ENCODE measurements around the gene MYL3. TPM values are rescaled to one million over a fixed set of nuclear protein-coding genes. Genes with fewer than 3 reads are reported as not detected.

Gene MYL3
- polyA plus RNA-seq, 1 experiment = not detected

GRCh38 chr3:46889381-46890110 is 26.3 kb upstream of the MYL3 start:
- DNase-seq (ENCODE audit: low read depth, low spot score) = no peak
- POLR2A ChIA-PET = no interaction called here
- TF ChIP-seq, protein P1, sequence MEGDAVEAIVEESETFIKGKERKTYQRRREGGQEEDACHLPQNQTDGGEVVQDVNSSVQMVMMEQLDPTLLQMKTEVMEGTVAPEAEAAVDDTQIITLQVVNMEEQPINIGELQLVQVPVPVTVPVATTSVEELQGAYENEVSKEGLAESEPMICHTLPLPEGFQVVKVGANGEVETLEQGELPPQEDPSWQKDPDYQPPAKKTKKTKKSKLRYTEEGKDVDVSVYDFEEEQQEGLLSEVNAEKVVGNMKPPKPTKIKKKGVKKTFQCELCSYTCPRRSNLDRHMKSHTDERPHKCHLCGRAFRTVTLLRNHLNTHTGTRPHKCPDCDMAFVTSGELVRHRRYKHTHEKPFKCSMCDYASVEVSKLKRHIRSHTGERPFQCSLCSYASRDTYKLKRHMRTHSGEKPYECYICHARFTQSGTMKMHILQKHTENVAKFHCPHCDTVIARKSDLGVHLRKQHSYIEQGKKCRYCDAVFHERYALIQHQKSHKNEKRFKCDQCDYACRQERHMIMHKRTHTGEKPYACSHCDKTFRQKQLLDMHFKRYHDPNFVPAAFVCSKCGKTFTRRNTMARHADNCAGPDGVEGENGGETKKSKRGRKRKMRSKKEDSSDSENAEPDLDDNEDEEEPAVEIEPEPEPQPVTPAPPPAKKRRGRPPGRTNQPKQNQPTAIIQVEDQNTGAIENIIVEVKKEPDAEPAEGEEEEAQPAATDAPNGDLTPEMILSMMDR (IDR thresholded peaks at IDR 0.05; ENCODE audit: low read depth, low read length) = no peak
- H3K27me3 ChIP-seq (ENCODE audit: control insufficient read depth, insufficient read depth, low read length) = peaks cover 83% of the 10 kb centered on the region
- no peak overlapping the region for H3K4me3 ChIP-seq (ENCODE audit: low read depth, low read length)
- CTCF ChIA-PET = interaction anchor here (0.6 to 2.1 kb wide), 4 partner anchors 22 to 504 kb away, joined by 3 to 12 read pairs (median 4); no protein-coding TSS in a partner anchor
- H3K27ac ChIP-seq (ENCODE audit: low read depth, low read length) = no peak overlapping the region
- H3K9me3 ChIP-seq (ENCODE audit: control insufficient read depth, insufficient read depth, low read length) = no peaks in the 10 kb centered on the region; the same call in 1 of the 2 replicates

GRCh38 chr3:46888705-46889104 is 25.5 kb upstream of the MYL3 start:
- Histone ChIP-seq H3K4me3 (ENCODE audit: low read depth, low read length) (no peak overlapping the region), H3K27ac (ENCODE audit: low read depth, low read length) (no peak overlapping the region), H3K9me3 (ENCODE audit: control insufficient read depth, insufficient read depth, low read length) (no peaks in the 10 kb centered on the region; the same call in 1 of the 2 replicates), H3K27me3 (ENCODE audit: control insufficient read depth, insufficient read depth, low read length) (peaks cover 88% of the 10 kb centered on the region)
- CTCF ChIA-PET = interaction anchor here (0.5 to 2.1 kb wide), 5 partner anchors 21 to 183 kb away, joined by 3 to 12 read pairs (median 5); no protein-coding TSS in a partner anchor
- TF ChIP-seq, protein P1 (IDR thresholded peaks at IDR 0.05; ENCODE audit: low read depth, low read length) = no peak
- POLR2A ChIA-PET = no interaction called here
- no peak for DNase-seq (ENCODE audit: low read depth, low spot score)

DNA sequence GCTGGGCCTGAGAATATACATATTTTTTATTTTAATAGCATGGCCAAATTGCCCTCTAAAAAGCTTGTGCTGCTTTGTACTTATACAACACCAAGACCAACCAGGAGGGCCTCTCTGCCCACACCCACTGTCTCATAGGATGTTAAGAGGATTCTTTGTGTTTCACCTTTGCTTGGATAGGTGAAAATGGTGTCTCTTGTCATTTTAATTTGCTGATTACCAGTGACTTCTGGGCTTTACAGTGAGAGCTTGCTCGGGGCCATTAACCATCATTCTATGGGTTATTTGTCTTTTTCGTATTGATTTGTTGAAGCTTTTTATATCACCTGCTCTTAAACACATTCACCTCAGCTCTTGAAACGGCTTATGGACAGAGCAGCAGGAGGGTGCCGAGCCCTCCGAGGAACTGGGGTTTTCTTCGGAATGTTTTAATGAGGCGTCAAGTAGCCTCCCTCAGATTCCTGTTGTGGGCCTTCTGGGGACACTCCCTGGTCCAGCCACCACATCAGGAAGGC is 24.8 kb upstream of the MYL3 start:
- Histone ChIP-seq H3K27me3 (ENCODE audit: control insufficient read depth, insufficient read depth, low read length) (peaks cover 85% of the 10 kb centered on the region), H3K4me3 (ENCODE audit: low read depth, low read length) (no peak overlapping the region), H3K27ac (ENCODE audit: low read depth, low read length) (no peak overlapping the region), H3K9me3 (ENCODE audit: control insufficient read depth, insufficient read depth, low read length) (no peaks in the 10 kb centered on the region; the same call in 1 of the 2 replicates)
- CTCF ChIA-PET = interaction anchor here (0.5 to 1.3 kb wide), 3 partner anchors 21 to 48 kb away, joined by 3 to 5 read pairs (median 3); no protein-coding TSS in a partner anchor
- POLR2A ChIA-PET = no interaction called here
- TF ChIP-seq, protein P1 (IDR thresholded peaks at IDR 0.05; ENCODE audit: low read depth, low read length) = no peak
- DNase-seq (ENCODE audit: low read depth, low spot score) = no peak

DNA sequence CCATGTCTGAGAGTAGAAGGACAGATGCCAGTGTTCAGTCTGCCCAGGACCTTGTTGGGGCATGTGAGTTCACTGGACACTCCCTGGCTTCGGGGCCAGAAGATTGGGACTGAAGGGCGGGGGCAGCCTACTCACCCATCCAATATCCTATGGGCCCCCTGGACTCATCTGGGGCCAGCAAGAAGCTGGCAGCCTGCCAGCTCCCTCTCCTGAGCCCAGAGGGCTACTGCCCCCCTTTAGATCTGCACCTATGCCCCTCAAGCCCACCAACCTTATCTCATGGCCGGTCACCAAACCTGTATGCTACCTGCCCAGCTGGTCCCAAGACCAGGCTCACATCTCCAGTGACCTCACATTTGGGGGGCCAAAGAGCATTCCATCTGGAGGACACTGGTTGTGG is 22.4 kb upstream of the MYL3 start:
- CTCF ChIA-PET = interaction anchor here (1.1 to 2.3 kb wide), 2 partner anchors 9 to 19 kb away, joined by 6 to 9 read pairs; no protein-coding TSS in a partner anchor
- no peaks in the 10 kb centered on the region; the same call in 1 of the 2 replicates for H3K9me3 ChIP-seq (ENCODE audit: control insufficient read depth, insufficient read depth, low read length)
- TF ChIP-seq, protein P1 (IDR thresholded peaks at IDR 0.05; ENCODE audit: low read depth, low read length) = no peak
- peaks cover 87% of the 10 kb centered on the region for H3K27me3 ChIP-seq (ENCODE audit: control insufficient read depth, insufficient read depth, low read length)
- no peak for DNase-seq (ENCODE audit: low read depth, low spot score)
- H3K27ac ChIP-seq (ENCODE audit: low read depth, low read length) = no peak overlapping the region
- H3K4me3 ChIP-seq (ENCODE audit: low read depth, low read length) = no peak overlapping the region
- POLR2A ChIA-PET = no interaction called here

DNA sequence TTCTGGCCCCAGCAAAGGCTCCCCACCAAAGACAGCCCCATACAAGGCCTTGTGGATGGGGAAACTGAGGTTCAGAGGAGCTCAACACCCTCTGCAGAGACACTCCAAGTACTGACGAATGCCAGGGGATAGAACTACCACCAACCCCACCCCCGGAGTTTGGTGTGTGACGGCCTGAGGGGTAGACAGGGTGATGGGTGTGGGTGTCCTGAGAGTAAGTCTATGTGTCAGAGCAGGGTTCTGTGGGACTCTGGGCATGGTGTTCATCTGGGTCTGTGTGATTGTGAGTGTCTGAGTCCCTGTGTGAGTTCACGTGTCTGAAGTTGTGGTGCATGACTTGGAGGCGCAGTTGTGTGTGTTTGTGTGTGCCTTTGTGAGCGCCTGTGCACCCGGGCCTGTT is 21.7 kb upstream of the MYL3 start:
- no peak for DNase-seq (ENCODE audit: low read depth, low spot score)
- Histone ChIP-seq H3K4me3 (ENCODE audit: low read depth, low read length) (no peak overlapping the region), H3K27me3 (ENCODE audit: control insufficient read depth, insufficient read depth, low read length) (peaks cover 81% of the 10 kb centered on the region), H3K27ac (ENCODE audit: low read depth, low read length) (no peak overlapping the region), H3K9me3 (ENCODE audit: control insufficient read depth, insufficient read depth, low read length) (no peaks in the 10 kb centered on the region; the same call in 1 of the 2 replicates)
- CTCF ChIA-PET = interaction anchor here (2.3 kb wide), 1 partner anchor 10 kb away, joined by 9 read pairs; no protein-coding TSS in a partner anchor
- TF ChIP-seq, protein P1 (IDR thresholded peaks at IDR 0.05; ENCODE audit: low read depth, low read length) = no peak
- POLR2A ChIA-PET = no interaction called here

Measured in AG04450 (cell line).